Measurements from ENCODE around the gene AKAP8.
A peak's percentile ranks its signal among the peaks of the same experiment; 100 is the strongest.
"Not testable (repeated sequence)": the region's sequence is repeated elsewhere in the genome, so short reads cannot be mapped to it uniquely, and the experiment has no call there.

Gene AKAP8

DNA sequence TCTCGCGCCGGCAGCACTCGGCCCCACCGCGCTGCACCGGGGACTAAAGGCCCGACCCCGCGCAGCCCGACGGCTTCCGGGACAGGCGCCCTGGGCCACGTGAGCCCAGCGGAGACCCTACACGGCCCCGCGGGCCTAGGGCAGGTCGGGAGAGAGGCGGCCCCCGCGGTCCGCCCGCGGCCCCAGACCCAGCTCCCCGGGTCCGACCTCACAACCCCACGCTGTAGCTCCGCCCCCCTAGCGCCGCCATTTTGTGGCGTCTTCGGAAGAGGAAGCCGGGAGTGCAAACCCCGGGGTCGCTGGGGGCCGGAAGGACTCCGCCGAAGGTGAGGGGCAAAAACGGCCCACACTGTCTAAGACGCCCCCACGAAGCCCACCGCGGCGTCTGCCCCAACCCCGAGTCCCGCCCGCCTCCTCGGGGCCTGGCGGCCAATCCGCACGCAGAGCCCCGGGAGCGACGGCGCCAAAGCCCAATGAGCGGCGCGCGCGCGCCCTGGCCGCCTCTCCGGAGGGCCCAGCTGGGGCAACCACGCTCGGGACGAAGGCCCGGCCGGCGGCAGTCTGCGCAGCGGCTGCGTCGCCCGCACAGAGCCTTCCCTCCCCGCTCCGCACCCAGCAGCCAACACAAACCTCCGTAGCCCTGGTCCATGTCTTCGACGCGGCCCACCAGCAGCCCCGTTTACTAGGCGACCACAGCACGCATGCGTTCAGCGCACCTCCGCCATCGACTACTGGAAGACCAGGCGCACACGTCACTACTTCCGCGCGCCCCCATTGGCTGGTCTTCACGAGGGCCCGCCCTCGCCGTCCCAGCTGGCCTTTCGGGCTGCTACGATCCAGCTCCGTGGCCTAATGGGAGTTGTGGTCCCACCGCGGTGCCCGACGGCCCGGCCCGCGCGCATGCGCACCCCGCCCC, at the start of gene AKAP8:
Gene AKAP8, minus strand, starts transcription at position 705 of the 916 bp plus-strand sequence. Its CDS starts 56 bp downstream, at position 649.
- DNase-seq, result peak; percentile 97

- DNase-seq, result no peak
Measured at GRCh38 chr19:15427991-15428471, 48.4 kb upstream of the AKAP8 start.

GRCh38 chr19:15427350-15427700, 47.7 kb upstream of the AKAP8 start:
- no peak for DNase-seq

GRCh38 chr19:15426485-15427349, 47.1 kb upstream of the AKAP8 start:
- no peak for DNase-seq

DNA sequence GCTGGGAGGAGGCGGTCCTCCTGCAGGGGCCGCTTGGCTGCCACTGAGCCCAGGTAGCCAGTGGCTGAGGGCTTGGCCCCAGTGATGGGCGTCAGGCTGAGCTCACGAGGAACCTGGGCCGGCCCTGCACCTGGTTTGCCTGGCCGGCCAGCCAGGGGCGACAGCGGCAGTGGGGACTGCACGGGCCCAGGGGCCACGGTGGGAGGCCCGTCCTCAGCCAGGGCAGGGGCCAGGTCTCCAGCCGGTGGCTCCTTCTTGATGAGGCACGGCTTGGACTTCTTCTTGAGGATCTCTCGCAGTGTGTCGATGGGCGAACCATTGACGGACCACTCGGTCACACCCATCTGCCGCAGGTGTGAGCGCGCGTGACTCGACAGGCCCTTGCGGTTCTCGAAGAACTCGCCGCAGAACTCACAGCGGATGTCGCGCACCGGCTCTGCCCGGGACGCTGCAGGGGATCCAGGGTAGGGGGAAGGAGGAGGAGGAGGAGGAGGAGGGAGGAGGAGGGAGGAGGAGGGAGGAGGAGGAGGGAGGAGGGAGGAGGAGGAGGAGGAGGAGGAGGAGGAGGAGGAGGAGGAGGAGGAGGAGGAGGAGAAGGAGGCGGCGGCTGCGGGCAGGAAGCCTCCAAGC, 45.8 kb upstream of the AKAP8 start:
- no peak for DNase-seq

GRCh38 chr19:15424692-15425272, 45.2 kb upstream of the AKAP8 start:
- DNase-seq, result no peak

- DNase-seq, result no peak
Measured at GRCh38 chr19:15424121-15424520, 44.5 kb upstream of the AKAP8 start.

- DNase-seq, result no peak
Measured at GRCh38 chr19:15423130-15423529, 43.5 kb upstream of the AKAP8 start.

- no peak for DNase-seq
Measured at GRCh38 chr19:15422296-15423075, 42.9 kb upstream of the AKAP8 start.

- DNase-seq, result no peak
Measured at GRCh38 chr19:15421721-15422260, 42.2 kb upstream of the AKAP8 start.

- DNase-seq, result no peak
Measured at GRCh38 chr19:15421136-15421695, 41.6 kb upstream of the AKAP8 start.

- DNase-seq, result no peak
Measured at GRCh38 chr19:15419413-15420025, 39.9 kb upstream of the AKAP8 start.

DNA sequence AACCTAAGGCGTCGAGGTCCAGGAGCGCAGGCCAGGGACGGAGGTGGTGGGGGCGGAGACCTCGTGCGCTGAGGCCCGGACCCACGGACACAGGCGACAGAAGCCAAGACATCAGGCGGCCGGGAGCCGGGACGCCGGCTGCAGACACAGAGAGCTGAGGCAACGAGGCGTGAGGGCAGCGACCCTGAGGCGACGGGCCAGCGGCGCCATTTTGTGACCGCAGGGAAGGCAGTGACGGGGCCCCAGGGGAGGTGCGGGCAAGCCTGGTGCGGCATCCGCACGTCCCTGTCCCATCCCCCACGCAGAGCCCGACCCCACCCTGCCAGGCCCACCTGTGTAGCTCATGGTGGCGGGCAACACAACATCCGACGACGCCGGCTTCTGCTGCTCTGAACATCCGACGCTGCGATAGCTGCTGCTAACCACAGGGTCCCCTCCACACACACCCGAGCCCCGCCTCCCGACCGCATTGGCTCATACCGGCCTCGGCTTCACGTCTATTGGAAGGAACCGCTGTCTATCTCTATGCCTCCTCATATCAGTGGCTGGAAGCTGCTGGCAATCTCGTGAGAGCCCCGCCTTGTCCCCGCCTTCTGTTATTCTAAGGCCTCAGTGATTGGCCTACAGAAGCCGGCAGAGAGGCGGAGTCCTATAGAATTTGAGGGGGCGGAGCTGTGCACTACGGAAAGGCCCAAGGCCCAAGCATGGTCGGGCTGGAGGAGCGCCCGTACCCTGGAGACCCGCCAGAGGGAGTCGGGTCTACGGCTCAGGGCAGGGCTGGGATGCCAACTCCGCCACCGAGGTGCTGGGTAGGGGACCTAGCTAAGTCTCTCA, 39.2 kb upstream of the AKAP8 start, which contains the start of gene AKAP8L:
Gene AKAP8L, minus strand, starts transcription at position 410 of the 834 bp plus-strand sequence. Its CDS starts 65 bp downstream, at position 345.
- DNase-seq, result peak; percentile 98

DNA sequence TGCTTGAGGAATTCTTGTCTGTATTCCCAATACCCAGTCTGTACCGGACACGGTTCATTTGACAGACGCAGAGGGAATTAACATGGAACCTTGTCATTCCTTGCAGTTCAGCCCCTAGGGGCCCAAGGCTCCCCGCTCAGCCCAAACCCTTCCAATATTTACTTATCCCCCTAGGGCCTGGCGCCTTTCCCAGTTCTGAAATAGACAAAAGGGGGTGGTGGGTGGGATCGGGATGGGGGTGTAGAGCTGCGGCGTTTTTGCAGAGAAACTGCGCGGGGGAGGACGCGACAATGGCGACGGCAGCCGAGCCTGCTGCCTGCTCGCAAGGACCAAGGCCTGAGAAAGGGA, 38.6 kb upstream of the AKAP8 start:
- DNase-seq, result no peak

DNA sequence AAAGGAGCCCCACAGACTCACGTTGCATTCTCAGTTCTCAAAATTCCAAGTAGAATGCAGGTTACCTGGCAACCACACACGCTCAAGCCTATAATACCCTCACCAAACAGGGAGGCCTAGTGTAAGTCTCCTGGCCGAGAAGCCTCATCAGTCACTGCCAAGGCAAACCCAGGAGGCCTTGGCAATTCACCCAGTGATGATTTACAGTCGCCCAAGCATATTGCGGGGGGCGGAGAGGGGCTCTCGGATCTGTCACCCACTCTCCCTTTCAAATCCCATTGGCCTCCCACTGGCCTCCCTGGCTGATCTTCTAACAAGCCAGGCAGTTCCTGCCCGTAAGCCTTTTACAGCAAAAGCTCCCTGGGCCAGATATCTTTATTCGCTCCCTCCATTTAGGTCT, 38.1 kb upstream of the AKAP8 start:
- no peak for DNase-seq

DNA sequence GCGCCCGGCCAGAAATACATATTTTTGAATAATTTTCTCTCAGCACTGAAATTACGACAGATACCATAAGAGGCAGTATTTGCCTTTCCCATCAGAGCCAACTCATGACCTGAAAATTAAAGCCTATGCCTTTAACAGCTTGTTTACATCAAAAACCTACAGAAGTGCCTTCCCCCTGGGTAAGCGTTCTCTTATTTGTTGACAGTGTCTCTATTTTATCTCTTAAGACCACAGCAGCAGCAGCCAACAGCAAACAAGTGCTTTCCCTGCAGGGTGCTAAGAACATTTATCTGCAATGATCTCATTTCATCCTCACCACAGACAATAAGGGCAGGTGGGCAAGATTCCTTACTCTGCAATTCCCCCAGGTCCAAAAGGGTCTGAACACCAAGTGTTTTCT, 33.2 kb upstream of the AKAP8 start:
- no peak for DNase-seq

DNA sequence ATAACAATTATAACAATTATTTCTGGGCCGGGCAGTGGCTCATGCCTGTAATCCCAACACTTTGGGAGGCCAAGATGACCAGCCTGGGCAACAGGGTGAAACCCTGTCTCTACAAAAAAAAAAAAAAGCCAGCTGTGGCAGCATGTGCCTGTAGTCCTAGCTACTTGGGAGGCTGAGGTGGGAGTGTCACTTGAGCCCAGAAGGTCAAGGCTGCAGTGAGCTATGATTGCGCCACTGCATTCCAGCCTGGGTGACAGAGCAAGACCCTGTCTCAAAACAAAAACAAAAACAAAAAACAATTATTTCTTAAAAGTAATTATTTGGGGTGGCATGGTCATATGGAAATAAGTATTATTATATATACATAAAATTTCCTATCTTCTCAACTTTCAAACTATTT, 31.8 kb upstream of the AKAP8 start:
- not testable (repeated sequence) for DNase-seq

DNA sequence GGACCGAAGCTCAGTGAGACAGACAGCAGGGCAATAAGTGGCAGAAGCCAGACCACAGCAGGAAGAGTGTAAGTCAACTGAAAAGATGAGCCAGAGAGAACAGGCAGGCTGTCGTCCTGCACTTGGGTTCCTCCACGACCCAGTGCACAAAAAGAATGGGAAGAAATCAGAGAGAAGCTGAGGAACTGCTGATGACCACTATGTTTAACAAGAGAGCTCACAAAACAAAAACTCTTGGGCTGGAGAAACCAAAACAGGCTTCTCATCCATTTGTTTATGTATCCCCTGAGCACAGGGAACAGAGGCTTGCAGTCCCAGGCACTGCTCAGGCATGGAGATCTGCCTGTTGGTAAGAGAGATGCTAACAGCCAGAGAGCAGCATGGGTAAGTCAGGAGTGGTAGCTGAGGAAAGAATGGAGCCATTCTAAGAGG, 25.2 kb upstream of the AKAP8 start:
- DNase-seq, result no peak

DNA sequence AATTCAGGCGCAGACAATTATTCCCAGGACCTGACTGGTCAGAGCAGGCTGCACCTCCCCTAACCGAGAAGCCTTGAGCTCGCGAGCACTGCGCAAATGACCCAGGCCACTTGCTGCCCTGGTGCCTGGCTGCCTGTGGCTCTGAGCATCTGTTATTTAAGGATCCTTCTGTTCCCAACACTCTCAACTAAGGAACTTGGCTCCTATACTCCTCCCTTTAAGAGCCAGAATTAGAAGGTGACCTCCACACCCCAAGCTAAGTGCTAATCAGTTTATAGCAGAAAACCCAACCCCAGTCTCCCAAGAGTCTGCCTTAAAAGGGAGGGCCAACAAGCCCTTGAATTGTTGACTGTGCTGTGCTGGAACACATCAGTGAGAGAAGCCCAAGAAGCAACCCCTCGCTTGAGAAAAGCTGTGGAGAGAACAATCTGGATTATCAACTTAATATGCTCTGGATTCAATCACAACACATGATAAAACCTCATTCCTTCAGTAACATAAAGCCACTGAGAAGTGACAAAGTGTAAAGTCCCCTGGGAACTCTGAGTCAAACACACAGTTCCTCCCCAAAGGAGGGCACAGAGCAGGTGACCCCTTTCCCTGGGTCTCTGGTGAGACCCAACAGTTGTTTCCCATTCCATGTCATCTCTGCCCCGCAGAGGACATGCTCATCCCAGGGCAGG, 24.7 kb upstream of the AKAP8 start:
- no peak for DNase-seq
